IMR-90 (cell line): ENCODE results near the gene COL8A1.

Experiments used
- BHLHE40 ChIP-seq: fragments of 150-350 bp; IDR thresholded peaks from 2 replicates; pipeline ENCODE4 v1.6.1; 2016; ENCODE audit warnings: mild to moderate bottlenecking, low read depth, low read length
- CHD1 ChIP-seq: IDR thresholded peaks from 2 replicates; pipeline ENCODE4 v1.6.1; 2012; ENCODE audit warnings: low read depth, low read length, improper control_type of control experiment
- FOS ChIP-seq: fragments of 150-350 bp; IDR thresholded peaks from 2 replicates; pipeline ENCODE4 v1.6.1; 2016; ENCODE audit warnings: low read depth, low read length
- MAFK ChIP-seq: IDR thresholded peaks from 2 replicates; pipeline ENCODE4 v1.6.1; 2012; ENCODE audit warnings: low read depth, low read length, improper control_type of control experiment
- MAZ ChIP-seq: IDR thresholded peaks from 2 replicates; pipeline ENCODE4 v1.6.1; 2012; ENCODE audit warnings: low read depth, mild to moderate bottlenecking, low read length, improper control_type of control experiment, moderate library complexity, borderline replicate concordance
- MXI1 ChIP-seq: IDR thresholded peaks from 2 replicates; pipeline ENCODE4 v1.6.1; 2012; ENCODE audit warnings: low read depth, mild to moderate bottlenecking, low read length, moderate library complexity, borderline replicate concordance
- POLR2A ChIP-seq: IDR thresholded peaks from 2 replicates; pipeline ENCODE4 v1.6.1; 2012; ENCODE audit warnings: mild to moderate bottlenecking, low read depth, low read length
- RAD21 ChIP-seq: IDR thresholded peaks from 2 replicates; pipeline ENCODE4 v1.6.1; 2012; ENCODE audit warnings: low read length, improper control_type of control experiment
- RCOR1 ChIP-seq: IDR thresholded peaks from 2 replicates; pipeline ENCODE4 v1.6.1; 2012; ENCODE audit warnings: mild to moderate bottlenecking, low read length, improper control_type of control experiment; ENCODE audit not compliant: insufficient replicate concordance
- RFX5 ChIP-seq: IDR thresholded peaks from 2 replicates; pipeline ENCODE4 v1.8.0; 2012; ENCODE audit warnings: low read depth, mild to moderate bottlenecking, low read length, moderate library complexity
- SMC3 ChIP-seq: fragments of 150-350 bp; IDR thresholded peaks from 2 replicates; pipeline ENCODE4 v1.6.1; 2016; ENCODE audit warnings: low read depth, mild to moderate bottlenecking, antibody characterized with exemption, low read length, moderate library complexity
- TF ChIP-seq, protein P1 (sequence below): conservative IDR thresholded peaks from 2 replicates; pipeline ENCODE4 v1.5.1; 2012; ENCODE audit warnings: mild to moderate bottlenecking, low read depth, low read length, improper control_type of control experiment
- TF ChIP-seq, protein P2 (sequence below): fragments of 150-350 bp; IDR thresholded peaks from 2 replicates; pipeline ENCODE4 v1.6.1; 2017; ENCODE audit warnings: mild to moderate bottlenecking, antibody characterized with exemption, low read length, low read depth
- TF ChIP-seq, protein P3 (sequence below): fragments of 150-350 bp; IDR thresholded peaks from 2 replicates; pipeline ENCODE4 v1.6.1; 2016; ENCODE audit warnings: low read depth, mild to moderate bottlenecking, low read length, moderate library complexity, borderline replicate concordance

DNA sequence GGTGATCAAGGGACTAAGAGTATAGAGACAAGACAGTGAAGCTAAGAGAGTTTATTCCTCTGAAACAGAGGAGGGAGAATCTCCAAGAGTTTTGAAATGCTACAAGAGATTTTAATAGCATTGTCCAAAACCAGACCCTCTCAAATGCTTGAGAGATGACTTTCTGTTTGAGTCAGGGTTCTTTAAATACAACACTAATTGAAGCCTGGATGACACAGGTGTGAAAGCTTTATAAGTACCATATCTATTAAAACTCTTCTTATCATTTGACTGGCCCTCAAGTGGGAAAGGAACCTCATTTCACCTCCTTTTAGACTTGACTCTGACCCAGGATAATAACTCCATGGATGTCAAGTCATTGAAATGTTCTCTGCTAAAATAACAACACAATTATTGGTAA is 5.6 kb downstream of the COL8A1 start:
- TF ChIP-seq, protein P1, sequence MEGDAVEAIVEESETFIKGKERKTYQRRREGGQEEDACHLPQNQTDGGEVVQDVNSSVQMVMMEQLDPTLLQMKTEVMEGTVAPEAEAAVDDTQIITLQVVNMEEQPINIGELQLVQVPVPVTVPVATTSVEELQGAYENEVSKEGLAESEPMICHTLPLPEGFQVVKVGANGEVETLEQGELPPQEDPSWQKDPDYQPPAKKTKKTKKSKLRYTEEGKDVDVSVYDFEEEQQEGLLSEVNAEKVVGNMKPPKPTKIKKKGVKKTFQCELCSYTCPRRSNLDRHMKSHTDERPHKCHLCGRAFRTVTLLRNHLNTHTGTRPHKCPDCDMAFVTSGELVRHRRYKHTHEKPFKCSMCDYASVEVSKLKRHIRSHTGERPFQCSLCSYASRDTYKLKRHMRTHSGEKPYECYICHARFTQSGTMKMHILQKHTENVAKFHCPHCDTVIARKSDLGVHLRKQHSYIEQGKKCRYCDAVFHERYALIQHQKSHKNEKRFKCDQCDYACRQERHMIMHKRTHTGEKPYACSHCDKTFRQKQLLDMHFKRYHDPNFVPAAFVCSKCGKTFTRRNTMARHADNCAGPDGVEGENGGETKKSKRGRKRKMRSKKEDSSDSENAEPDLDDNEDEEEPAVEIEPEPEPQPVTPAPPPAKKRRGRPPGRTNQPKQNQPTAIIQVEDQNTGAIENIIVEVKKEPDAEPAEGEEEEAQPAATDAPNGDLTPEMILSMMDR, result no peak
- no peak for TF ChIP-seq BHLHE40
- TF ChIP-seq, protein P2, sequence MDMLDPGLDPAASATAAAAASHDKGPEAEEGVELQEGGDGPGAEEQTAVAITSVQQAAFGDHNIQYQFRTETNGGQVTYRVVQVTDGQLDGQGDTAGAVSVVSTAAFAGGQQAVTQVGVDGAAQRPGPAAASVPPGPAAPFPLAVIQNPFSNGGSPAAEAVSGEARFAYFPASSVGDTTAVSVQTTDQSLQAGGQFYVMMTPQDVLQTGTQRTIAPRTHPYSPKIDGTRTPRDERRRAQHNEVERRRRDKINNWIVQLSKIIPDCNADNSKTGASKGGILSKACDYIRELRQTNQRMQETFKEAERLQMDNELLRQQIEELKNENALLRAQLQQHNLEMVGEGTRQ, result no peak
- TF ChIP-seq POLR2A, result no peak
- TF ChIP-seq RCOR1, result no peak
- TF ChIP-seq RFX5, result no peak
- no peak for TF ChIP-seq RAD21
- TF ChIP-seq FOS, result no peak
- TF ChIP-seq MAZ, result no peak
- TF ChIP-seq MXI1, result no peak
- no peak for TF ChIP-seq SMC3
- TF ChIP-seq CHD1, result no peak
- TF ChIP-seq, protein P3, sequence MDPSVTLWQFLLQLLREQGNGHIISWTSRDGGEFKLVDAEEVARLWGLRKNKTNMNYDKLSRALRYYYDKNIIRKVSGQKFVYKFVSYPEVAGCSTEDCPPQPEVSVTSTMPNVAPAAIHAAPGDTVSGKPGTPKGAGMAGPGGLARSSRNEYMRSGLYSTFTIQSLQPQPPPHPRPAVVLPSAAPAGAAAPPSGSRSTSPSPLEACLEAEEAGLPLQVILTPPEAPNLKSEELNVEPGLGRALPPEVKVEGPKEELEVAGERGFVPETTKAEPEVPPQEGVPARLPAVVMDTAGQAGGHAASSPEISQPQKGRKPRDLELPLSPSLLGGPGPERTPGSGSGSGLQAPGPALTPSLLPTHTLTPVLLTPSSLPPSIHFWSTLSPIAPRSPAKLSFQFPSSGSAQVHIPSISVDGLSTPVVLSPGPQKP, result no peak
- TF ChIP-seq MAFK, result no peak
